ENCODE results near the gene GYPA.
"Not testable (repeated sequence)": the region's sequence is repeated elsewhere in the genome, so short reads cannot be mapped to it uniquely, and the experiment has no call there.

GYPA gene

GRCh38 chr4:144060234-144060859 is 80.2 kb downstream of the GYPA start:
- not testable (repeated sequence) for H3K27me3 ChIP-seq (ENCODE audit: insufficient read depth, poor library complexity, severe bottlenecking); DNase-seq (ENCODE audit: low read depth in 1 of 2, low spot score in 1 of 2); H3K4me3 ChIP-seq (replicated peaks; ENCODE audit: insufficient read depth, low read length); H3K27ac ChIP-seq (replicated peaks)
